GM12873 (cell line): ENCODE results near the gene DNMT3L.
A peak's percentile ranks its signal among the peaks of the same experiment; 100 is the strongest.

Experiments
- TF ChIP-seq, protein P1 (sequence below): IDR thresholded peaks from 2 replicates; pipeline ENCODE4 v1.5.1; 2012; ENCODE audit warnings: low read depth, mild to moderate bottlenecking, moderate library complexity, low read length, control low read depth; ENCODE audit not compliant: insufficient read depth; ENCODE audit errors: missing control alignments

The DNMT3L gene

DNA sequence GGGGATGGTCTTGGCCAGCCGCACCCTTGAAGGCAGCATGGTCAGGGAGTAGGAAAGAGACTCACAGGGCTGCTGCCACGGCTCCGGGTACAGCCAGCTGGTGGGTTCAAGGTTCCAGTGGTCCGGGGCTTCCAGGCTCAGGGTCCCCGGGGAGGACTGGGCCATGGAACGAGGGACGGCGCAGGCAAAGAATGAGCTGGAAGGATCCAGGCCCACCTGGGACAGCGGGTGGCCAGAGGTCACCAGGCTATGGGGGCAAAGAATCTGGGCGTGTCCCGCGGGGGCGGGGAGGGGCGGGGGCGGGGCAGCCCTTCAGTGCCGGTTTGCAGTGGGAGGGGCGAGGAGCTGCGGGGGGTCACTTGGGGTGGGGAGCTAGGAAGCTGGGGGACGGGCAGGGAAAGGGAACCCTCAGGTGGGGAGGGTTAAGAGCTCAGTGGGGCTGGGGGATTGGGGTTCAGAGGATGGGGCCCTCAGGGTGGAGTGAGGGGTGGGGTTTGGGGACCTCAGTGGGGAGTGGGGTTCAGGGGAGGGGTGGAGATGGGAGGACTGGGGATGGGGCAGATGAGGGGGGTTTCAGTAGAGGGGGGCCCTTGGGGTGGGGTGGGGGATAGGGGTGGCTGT is at the start of gene DNMT3L:
DNMT3L (minus strand) TSS at position 223 of the 621 bp plus-strand sequence. CDS start 638 bp downstream, outside the sequence.
- TF ChIP-seq, protein P1, sequence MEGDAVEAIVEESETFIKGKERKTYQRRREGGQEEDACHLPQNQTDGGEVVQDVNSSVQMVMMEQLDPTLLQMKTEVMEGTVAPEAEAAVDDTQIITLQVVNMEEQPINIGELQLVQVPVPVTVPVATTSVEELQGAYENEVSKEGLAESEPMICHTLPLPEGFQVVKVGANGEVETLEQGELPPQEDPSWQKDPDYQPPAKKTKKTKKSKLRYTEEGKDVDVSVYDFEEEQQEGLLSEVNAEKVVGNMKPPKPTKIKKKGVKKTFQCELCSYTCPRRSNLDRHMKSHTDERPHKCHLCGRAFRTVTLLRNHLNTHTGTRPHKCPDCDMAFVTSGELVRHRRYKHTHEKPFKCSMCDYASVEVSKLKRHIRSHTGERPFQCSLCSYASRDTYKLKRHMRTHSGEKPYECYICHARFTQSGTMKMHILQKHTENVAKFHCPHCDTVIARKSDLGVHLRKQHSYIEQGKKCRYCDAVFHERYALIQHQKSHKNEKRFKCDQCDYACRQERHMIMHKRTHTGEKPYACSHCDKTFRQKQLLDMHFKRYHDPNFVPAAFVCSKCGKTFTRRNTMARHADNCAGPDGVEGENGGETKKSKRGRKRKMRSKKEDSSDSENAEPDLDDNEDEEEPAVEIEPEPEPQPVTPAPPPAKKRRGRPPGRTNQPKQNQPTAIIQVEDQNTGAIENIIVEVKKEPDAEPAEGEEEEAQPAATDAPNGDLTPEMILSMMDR: no peak

DNA sequence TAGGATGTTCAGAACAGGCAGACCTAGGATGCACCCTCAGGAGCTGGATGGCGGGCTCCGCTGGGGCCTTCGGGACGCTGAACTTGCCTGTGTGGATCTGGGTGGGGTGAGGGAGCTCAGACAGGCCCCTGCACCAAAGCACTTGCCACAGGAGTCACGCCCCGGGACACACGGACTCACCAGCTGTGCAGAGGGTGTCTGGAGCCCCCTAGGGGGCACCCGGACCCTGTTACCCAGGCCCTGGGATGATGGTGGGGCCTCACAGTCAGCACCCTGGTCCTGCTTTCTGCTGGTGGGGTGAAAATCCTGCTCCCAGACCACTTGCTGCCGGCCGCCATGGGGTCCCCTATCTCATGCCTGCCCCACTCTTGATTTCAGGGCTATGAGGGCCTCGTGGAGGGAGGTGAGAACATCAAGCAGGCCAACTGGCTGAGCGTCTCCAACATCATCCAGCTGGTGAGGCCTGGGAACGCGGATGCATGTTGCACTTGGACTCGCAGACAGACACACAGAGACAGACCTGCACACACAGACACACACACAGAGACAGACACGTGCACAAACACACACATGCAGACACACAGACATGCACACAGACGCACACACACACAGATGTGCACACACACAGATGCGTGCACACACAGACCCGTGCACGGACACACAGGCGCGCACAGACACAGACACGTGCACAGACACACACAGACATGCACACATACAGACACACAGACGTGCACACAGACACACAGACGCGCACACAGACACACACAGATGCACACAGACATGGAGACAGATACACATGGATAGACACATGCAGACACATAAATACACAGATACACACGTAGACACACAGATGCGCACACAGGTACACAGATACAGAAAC is 49.2 kb upstream of the DNMT3L start:
- TF ChIP-seq, protein P1: peak; percentile 28

DNA sequence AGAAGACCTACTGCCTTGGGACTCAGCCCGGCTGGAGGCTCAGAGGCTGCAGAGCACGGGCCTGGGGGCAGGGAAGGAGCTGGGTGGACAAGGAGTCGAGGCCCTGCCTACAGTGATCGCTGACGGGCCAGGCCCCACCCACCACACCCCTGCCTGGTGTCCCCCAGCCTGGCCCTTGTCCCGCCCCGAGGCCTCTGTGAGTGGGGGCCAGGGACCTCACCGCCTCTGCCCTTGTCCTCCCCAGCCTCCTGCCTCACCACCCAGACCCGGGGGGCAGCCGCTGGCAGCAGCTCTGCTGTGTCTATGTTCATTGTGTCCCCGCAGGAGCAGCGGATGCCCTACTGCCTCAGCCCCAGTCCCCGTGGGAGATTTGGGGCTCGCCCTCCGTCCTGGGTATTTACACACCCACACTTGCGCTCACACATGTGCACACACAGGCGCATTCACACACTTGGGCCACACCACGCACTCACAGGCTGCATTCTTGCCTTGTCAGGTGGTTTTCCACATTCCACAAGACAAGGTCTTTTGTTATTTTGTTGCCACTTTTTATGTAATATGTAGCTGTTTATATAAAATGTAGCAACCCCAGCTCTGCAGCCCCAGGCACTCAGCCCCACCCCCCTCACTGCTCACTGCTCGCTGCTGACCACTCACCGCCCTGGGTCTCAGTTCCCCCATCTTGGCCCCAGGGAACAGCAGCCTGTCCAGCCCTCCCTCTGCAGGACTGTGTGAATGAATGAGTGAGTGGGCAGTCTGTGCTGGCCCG is 45.4 kb upstream of the DNMT3L start:
- TF ChIP-seq, protein P1: no peak

DNA sequence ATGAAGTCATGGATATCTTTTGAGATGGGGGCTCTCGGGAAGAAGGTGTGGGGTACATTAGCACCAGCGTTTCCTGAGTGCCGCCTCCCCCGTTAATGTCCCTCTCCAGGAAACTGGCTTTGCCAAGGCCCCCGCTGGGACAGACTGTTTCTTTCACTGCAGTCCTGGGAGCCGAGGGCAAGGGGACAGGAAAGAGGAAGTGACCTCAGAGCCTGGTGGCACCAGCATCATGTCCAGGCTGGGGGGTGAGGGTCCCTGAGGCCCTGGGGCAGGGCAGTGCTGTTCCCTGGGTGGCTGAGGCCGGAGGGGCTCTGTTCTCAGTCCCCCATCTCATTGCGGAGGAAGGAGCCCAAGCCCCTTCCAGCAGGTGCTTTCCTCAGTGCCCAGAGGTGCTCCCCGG is 44.0 kb upstream of the DNMT3L start:
- TF ChIP-seq, protein P1: no peak

DNA sequence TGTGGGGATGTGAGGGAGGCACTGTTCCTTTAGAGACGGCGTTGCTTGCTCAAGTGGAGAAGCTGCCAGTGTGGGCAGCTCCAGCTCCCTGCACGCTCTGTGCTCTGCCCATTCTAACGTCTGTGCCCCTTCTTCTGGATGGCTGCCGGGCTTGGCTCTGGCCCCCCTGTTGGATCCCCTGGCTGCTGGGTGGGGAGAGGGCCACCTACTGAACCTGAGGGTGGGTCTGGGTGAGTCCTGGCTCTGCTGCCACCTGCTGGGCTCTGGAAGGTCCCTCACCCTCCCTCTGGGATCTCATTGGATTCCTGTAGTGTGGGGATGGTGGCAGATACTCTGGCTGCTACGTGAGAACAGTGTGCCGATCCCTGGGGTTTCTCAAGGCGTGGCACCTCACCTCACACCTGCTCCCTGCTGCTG is 43.2 kb upstream of the DNMT3L start:
- TF ChIP-seq, protein P1: peak; percentile 76

DNA sequence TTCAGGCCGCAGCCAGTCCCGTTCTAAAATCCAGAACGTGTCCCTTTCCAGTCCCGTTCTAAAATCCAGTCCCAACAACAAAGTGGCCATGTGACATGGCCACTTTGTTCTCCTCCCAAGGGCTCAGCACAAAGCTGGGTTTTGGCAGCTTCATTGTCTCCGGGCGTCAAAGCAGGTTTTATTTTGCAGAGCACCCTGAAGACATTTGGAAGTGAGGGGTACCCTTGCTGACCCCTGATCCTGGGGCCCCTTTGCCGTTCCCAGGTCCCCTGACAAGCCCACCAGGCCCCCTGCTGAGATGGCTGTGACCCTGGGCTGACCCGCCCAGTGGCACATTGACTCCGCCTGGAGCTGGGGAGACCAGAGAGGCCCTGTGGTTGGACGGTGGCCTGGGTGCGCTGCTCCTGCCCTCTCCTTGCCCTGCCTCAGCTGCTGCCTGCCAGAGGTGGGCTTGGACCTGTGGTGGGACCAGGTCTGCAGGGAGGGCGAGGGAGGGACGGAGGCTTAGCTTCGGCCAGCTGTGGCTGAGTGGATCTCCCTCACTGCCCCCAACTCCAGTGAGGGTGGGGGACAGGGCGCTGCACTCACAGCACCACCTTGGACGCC is 42.4 kb upstream of the DNMT3L start:
- TF ChIP-seq, protein P1: no peak

DNA sequence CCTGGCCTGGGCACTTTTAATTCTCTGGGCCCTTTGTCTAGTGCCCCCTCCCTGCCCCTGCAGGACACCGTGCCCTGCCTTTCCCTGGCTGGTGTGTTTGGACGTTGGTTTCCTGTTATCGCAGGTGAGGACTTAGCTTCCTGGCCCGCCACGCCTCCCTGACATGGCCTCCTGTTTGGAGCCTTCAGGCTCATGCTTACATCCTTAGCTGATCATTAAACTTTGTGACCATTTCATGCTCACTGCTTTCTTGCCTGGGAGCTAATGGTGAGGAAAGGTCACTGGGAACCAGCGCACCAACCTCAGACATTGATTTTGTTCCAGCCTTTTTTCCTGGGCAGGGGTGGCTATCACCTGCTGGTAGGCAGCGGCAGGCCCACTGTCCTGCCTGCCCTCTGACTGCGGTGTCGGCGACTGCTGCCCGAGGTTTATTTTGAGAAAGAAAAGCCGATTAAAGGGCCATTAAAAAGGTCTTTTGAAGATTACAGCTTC is 41.8 kb upstream of the DNMT3L start:
- TF ChIP-seq, protein P1: no peak
